GM23248 (cell line): Measurements from ENCODE around the gene TMED10.

ENCODE experiments used
- EZH2 ChIP-seq: fragments of 200-600 bp; sonication (generic); IDR thresholded peaks from 2 replicates; pipeline ENCODE4 v1.6.1; 2018; ENCODE audit warnings: antibody characterized with exemption, mild to moderate bottlenecking; ENCODE audit not compliant: insufficient read depth, poor library complexity, severe bottlenecking
- EZH2phosphoT487 ChIP-seq: fragments of 200-600 bp; sonication (generic); IDR thresholded peaks from 2 replicates; pipeline ENCODE4 v1.6.1; 2018; ENCODE audit warnings: antibody characterized with exemption, moderate library complexity, mild to moderate bottlenecking, low read depth; ENCODE audit not compliant: insufficient read depth

- TF ChIP-seq EZH2 (no peak), EZH2phosphoT487 (no peak)
Measured at GRCh38 chr14:75185251-75186040, 9.0 kb upstream of the TMED10 start.
